ENCODE data around the gene KIF18B.

The KIF18B gene

GRCh38 chr17:44935116-44935515 is 12.5 kb downstream of the KIF18B start:
- DNase-seq (ENCODE audit: low spot score): no peak

GRCh38 chr17:44934745-44935105 is 12.8 kb downstream of the KIF18B start:
- no peak for DNase-seq (ENCODE audit: low spot score)

- DNase-seq (ENCODE audit: low spot score): no peak
These were observed 13.5 kb downstream of the KIF18B start for GRCh38 chr17:44933824-44934744.

GRCh38 chr17:44932787-44933097 is 14.8 kb downstream of the KIF18B start:
- DNase-seq (ENCODE audit: low spot score): no peak

- DNase-seq (ENCODE audit: low spot score): no peak
These were observed 15.3 kb downstream of the KIF18B start for GRCh38 chr17:44932096-44932786.

- DNase-seq (ENCODE audit: low spot score): no peak
These were observed 16.2 kb downstream of the KIF18B start for GRCh38 chr17:44931376-44931775.

- no peak for DNase-seq (ENCODE audit: low spot score)
These were observed 16.9 kb downstream of the KIF18B start for GRCh38 chr17:44930667-44931066.

GRCh38 chr17:44928950-44929720 is 18.4 kb downstream of the KIF18B start:
- DNase-seq (ENCODE audit: low spot score): no peak

GRCh38 chr17:44928136-44928535 is 19.4 kb downstream of the KIF18B start:
- DNase-seq (ENCODE audit: low spot score): no peak

- DNase-seq (ENCODE audit: low spot score): no peak
These were observed 19.9 kb downstream of the KIF18B start for GRCh38 chr17:44927696-44928095.

- no peak for DNase-seq (ENCODE audit: low spot score)
These were observed 20.6 kb downstream of the KIF18B start for GRCh38 chr17:44926821-44927525.

GRCh38 chr17:44925731-44926697 is 21.6 kb downstream of the KIF18B start:
- DNase-seq (ENCODE audit: low spot score): no peak

GRCh38 chr17:44924107-44924544 is 23.4 kb downstream of the KIF18B start:
- no peak for DNase-seq (ENCODE audit: low spot score)

GRCh38 chr17:44922746-44923470 is 24.7 kb downstream of the KIF18B start:
- no peak for DNase-seq (ENCODE audit: low spot score)

- no peak for DNase-seq (ENCODE audit: low spot score)
These were observed 25.4 kb downstream of the KIF18B start for GRCh38 chr17:44922136-44922535.

- no peak for DNase-seq (ENCODE audit: low spot score)
These were observed 26.3 kb downstream of the KIF18B start for GRCh38 chr17:44921122-44921882.

GRCh38 chr17:44920565-44920940 is 27.0 kb downstream of the KIF18B start:
- DNase-seq (ENCODE audit: low spot score): no peak

- peak; percentile 85 for DNase-seq (ENCODE audit: low spot score)
These were observed 27.5 kb downstream of the KIF18B start for GRCh38 chr17:44919885-44920564.

GRCh38 chr17:44919411-44919810 is 28.2 kb downstream of the KIF18B start:
- DNase-seq (ENCODE audit: low spot score): no peak

All from RKO (cell line).